HEK293 (cell line): ENCODE measurements around the gene HSD17B14.

Source experiments
- CTCF ChIA-PET: fragments of 350-600 bp; formaldehyde crosslinking; extraction: SDS; loops from one replicate; lab custom pipeline; 2021; ENCODE audit warnings: antibody characterized with exemption; lab: Yijun Ruan, JAX
- POLR2A ChIA-PET: fragments of 300-600 bp; formaldehyde crosslinking; extraction: SDS; loops from one replicate; lab custom pipeline; 2020; ENCODE audit warnings: antibody characterized with exemption, inconsistent platforms; lab: Yijun Ruan, JAX
- H3K27ac ChIP-seq: fragments of 200-500 bp; sonication (Bioruptor generic); 2 replicates; pipeline ENCODE4 v1.5.1; 2014; ENCODE audit warnings: low read depth, low read length, control low read depth, inconsistent platforms; ENCODE audit errors: extremely low read depth
- H3K36me3 ChIP-seq, 2 experiments: fragments of 200-500 bp in 1 of 2; sonication (Bioruptor generic) in 1 of 2; 1 replicate in 1 of 2; 2 replicates in 1 of 2; pipeline ENCODE4 v1.5.1; 2014 to 2017; ENCODE audit warnings: inconsistent platforms in 2 of 2, low read length in 2 of 2; ENCODE audit not compliant: control insufficient read depth in 2 of 2, insufficient read depth in 1 of 2
- H3K4me1 ChIP-seq: fragments of 200-500 bp; sonication (Bioruptor generic); 2 replicates; pipeline ENCODE4 v1.5.1; 2014; ENCODE audit warnings: mild to moderate bottlenecking, low read length, inconsistent platforms; ENCODE audit not compliant: control insufficient read depth, insufficient read depth
- H3K4me3 ChIP-seq: 2 replicates; pipeline ENCODE4 v1.5.1; 2011; ENCODE audit warnings: low read depth, mild to moderate bottlenecking, control low read depth, low read length, moderate library complexity
- H3K9me3 ChIP-seq: fragments of 200-500 bp; sonication (Bioruptor generic); 2 replicates; pipeline ENCODE4 v1.5.1; 2014; ENCODE audit warnings: low read depth, low read length, inconsistent platforms; ENCODE audit not compliant: control insufficient read depth, insufficient read depth
- GLIS1 ChIP-seq: fragments of 450-650 bp; formaldehyde crosslinking; IDR thresholded peaks from 2 replicates; pipeline ENCODE4 v1.5.1; 2016; ENCODE audit warnings: missing biosample characterization, missing genetic modification characterization
- IKZF3 ChIP-seq: fragments of 450-650 bp; IDR thresholded peaks from 2 replicates; pipeline ENCODE4 v1.5.0; 2018; ENCODE audit warnings: missing biosample characterization, mild to moderate bottlenecking, missing genetic modification characterization, moderate library complexity
- KLF1 ChIP-seq: fragments of 450-650 bp; formaldehyde crosslinking; IDR thresholded peaks from 2 replicates; pipeline ENCODE4 v1.5.1; 2016; ENCODE audit warnings: missing biosample characterization, missing genetic modification characterization
- MYNN ChIP-seq: fragments of 450-650 bp; formaldehyde crosslinking; IDR thresholded peaks from 2 replicates; pipeline ENCODE4 v1.5.1; 2016; ENCODE audit warnings: missing biosample characterization, missing genetic modification characterization, borderline replicate concordance
- PRDM2 ChIP-seq: fragments of 450-650 bp; formaldehyde crosslinking; IDR thresholded peaks from 2 replicates; pipeline ENCODE4 v1.5.1; 2016; ENCODE audit warnings: missing biosample characterization, missing genetic modification characterization, borderline replicate concordance
- ZFP41 ChIP-seq: fragments of 450-650 bp; formaldehyde crosslinking; IDR thresholded peaks from 2 replicates; pipeline ENCODE4 v1.5.1; 2016; ENCODE audit warnings: missing biosample characterization, missing genetic modification characterization, borderline replicate concordance
- ZFP69B ChIP-seq: fragments of 450-650 bp; formaldehyde crosslinking; IDR thresholded peaks from 2 replicates; pipeline ENCODE4 v1.5.1; 2016; ENCODE audit warnings: missing biosample characterization, missing genetic modification characterization
- ZNF112 ChIP-seq: fragments of 450-650 bp; formaldehyde crosslinking; IDR thresholded peaks from 2 replicates; pipeline ENCODE4 v1.5.0; 2017; ENCODE audit warnings: missing biosample characterization, missing genetic modification characterization
- ZNF23 ChIP-seq: fragments of 450-650 bp; formaldehyde crosslinking; IDR thresholded peaks from 2 replicates; pipeline ENCODE4 v1.5.1; 2016; ENCODE audit warnings: missing biosample characterization, missing genetic modification characterization, borderline replicate concordance
- ZNF24 ChIP-seq: fragments of 450-650 bp; formaldehyde crosslinking; IDR thresholded peaks from 2 replicates; pipeline ENCODE4 v1.5.1; 2016; ENCODE audit warnings: missing biosample characterization, missing genetic modification characterization
- ZNF311 ChIP-seq: fragments of 450-650 bp; formaldehyde crosslinking; IDR thresholded peaks from 2 replicates; pipeline ENCODE4 v1.5.1; 2017; ENCODE audit warnings: missing biosample characterization, missing genetic modification characterization, borderline replicate concordance
- ZNF521 ChIP-seq: fragments of 450-650 bp; formaldehyde crosslinking; IDR thresholded peaks from 2 replicates; pipeline ENCODE4 v1.5.1; 2017; ENCODE audit warnings: missing biosample characterization, mild to moderate bottlenecking, missing genetic modification characterization
- ZNF544 ChIP-seq: fragments of 450-650 bp; formaldehyde crosslinking; IDR thresholded peaks from 2 replicates; pipeline ENCODE4 v1.5.0; 2017; ENCODE audit warnings: missing biosample characterization, missing genetic modification characterization
- ZNF624 ChIP-seq: fragments of 450-650 bp; formaldehyde crosslinking; IDR thresholded peaks from 2 replicates; pipeline ENCODE4 v1.5.1; 2017; ENCODE audit warnings: missing biosample characterization, missing genetic modification characterization
- ZNF777 ChIP-seq: fragments of 450-650 bp; formaldehyde crosslinking; IDR thresholded peaks from 2 replicates; pipeline ENCODE4 v1.5.1; 2017; ENCODE audit warnings: missing biosample characterization, missing genetic modification characterization, borderline replicate concordance
- ZNF785 ChIP-seq: fragments of 450-650 bp; formaldehyde crosslinking; IDR thresholded peaks from 2 replicates; pipeline ENCODE4 v1.5.1; 2016; ENCODE audit warnings: missing biosample characterization, missing genetic modification characterization
- TF ChIP-seq, protein P1 (sequence below): fragments of 450-650 bp; formaldehyde crosslinking; IDR thresholded peaks from 2 replicates; pipeline ENCODE4 v1.5.1; 2016; ENCODE audit warnings: missing biosample characterization, missing genetic modification characterization
- TF ChIP-seq, protein P2 (sequence below): fragments of 450-650 bp; formaldehyde crosslinking; IDR thresholded peaks from 2 replicates; pipeline ENCODE4 v1.5.1; 2016; ENCODE audit warnings: missing biosample characterization, missing genetic modification characterization
- TF ChIP-seq, protein P3 (sequence below): fragments of 450-650 bp; formaldehyde crosslinking; IDR thresholded peaks from 2 replicates; pipeline ENCODE4 v1.5.1; 2016; ENCODE audit warnings: missing biosample characterization, missing genetic modification characterization
- TF ChIP-seq, protein P4 (sequence below): fragments of 450-650 bp; formaldehyde crosslinking; IDR thresholded peaks from 2 replicates; pipeline ENCODE4 v1.5.1; 2016; ENCODE audit warnings: missing biosample characterization, missing genetic modification characterization
- TF ChIP-seq, protein P5 (sequence below): fragments of 450-650 bp; formaldehyde crosslinking; IDR thresholded peaks from 2 replicates; pipeline ENCODE4; 2016; ENCODE audit warnings: missing biosample characterization, missing genetic modification characterization
- TF ChIP-seq, protein P6 (sequence below): fragments of 450-650 bp; formaldehyde crosslinking; IDR thresholded peaks from 2 replicates; pipeline ENCODE4 v1.5.1; 2017; ENCODE audit warnings: missing biosample characterization, missing genetic modification characterization

The HSD17B14 gene

GRCh38 chr19:48822514-48822913 lies 13.8 kb downstream of the HSD17B14 start (continued):
- TF ChIP-seq ZNF785 (tag by site-specific recombination) (0 out of 2 replicates have a peak, but pooled peaks have one; percentile 65), KLF1 (0 out of 2 replicates have a peak, but pooled peaks have one; percentile 4), ZNF311 (tag by site-specific recombination) (peak; percentile 80), ZNF521 (tag by site-specific recombination) (peak; percentile 26; the same call in 1 of the 2 replicates)
- TF ChIP-seq, protein P1, sequence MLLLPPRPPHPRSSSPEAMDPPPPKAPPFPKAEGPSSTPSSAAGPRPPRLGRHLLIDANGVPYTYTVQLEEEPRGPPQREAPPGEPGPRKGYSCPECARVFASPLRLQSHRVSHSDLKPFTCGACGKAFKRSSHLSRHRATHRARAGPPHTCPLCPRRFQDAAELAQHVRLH (tag by site-specific recombination): 0 out of 2 replicates have a peak, but pooled peaks have one; percentile 8
- TF ChIP-seq, protein P2, sequence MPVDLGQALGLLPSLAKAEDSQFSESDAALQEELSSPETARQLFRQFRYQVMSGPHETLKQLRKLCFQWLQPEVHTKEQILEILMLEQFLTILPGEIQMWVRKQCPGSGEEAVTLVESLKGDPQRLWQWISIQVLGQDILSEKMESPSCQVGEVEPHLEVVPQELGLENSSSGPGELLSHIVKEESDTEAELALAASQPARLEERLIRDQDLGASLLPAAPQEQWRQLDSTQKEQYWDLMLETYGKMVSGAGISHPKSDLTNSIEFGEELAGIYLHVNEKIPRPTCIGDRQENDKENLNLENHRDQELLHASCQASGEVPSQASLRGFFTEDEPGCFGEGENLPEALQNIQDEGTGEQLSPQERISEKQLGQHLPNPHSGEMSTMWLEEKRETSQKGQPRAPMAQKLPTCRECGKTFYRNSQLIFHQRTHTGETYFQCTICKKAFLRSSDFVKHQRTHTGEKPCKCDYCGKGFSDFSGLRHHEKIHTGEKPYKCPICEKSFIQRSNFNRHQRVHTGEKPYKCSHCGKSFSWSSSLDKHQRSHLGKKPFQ (tag by site-specific recombination): no peak
- TF ChIP-seq, all 188 proteins: peak for 19

DNA sequence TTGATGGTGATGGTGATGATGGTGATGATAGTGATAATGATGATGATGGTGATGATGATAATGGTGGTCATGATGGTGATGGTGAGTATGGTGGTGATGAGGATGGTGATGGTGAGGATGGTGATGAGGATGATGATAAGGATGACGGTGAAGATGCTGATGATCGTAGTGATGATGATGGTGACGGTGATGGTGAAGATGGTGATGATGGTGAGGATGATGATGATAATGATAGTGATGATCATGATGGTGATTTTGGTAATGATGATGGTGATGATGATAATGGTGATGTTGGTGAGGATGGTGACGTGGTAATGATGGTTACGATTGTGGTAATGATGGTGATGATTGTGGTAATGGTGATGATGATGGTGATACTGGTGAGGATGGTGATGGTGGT lies 14.7 kb downstream of the HSD17B14 start:
- Histone ChIP-seq H3K36me3 (peaks cover 0 to 4% of the 10 kb centered on the region in 2 experiments; a peak in 2 of 3 replicates), H3K4me1 (peaks cover 4% of the 10 kb centered on the region; the same call in 1 of the 2 replicates), H3K4me3 (no peak overlapping the region), H3K27ac (no peak overlapping the region), H3K9me3 (no peaks in the 10 kb centered on the region)
- CTCF ChIA-PET: interaction anchor here (0.6 to 1.6 kb wide), 6 partner anchors 25 to 479 kb away, joined by 3 to 4 read pairs (median 3); no protein-coding TSS in a partner anchor
- POLR2A ChIA-PET: no interaction called here
- TF ChIP-seq MYNN (tag by site-specific recombination) (no peak), ZNF24 (tag by site-specific recombination) (no peak), ZNF521 (tag by site-specific recombination) (peak; percentile 43; the same call in 1 of the 2 replicates), ZNF785 (tag by site-specific recombination) (0 out of 2 replicates have a peak, but pooled peaks have one; percentile 29), ZFP41 (0 out of 2 replicates have a peak, but pooled peaks have one; percentile 48), PRDM2 (tag by site-specific recombination) (no peak), ZNF112 (tag by site-specific recombination) (no peak), ZNF23 (tag by site-specific recombination) (no peak), IKZF3 (tag by site-specific recombination) (no peak), ZNF624 (tag by site-specific recombination) (no peak), GLIS1 (tag by site-specific recombination) (no peak), ZNF777 (tag by site-specific recombination) (0 out of 2 replicates have a peak, but pooled peaks have one; percentile 19), ZNF544 (tag by site-specific recombination) (peak; percentile 22; the same call in 1 of the 2 replicates), ZFP69B (tag by site-specific recombination) (no peak)
- TF ChIP-seq, protein P3, sequence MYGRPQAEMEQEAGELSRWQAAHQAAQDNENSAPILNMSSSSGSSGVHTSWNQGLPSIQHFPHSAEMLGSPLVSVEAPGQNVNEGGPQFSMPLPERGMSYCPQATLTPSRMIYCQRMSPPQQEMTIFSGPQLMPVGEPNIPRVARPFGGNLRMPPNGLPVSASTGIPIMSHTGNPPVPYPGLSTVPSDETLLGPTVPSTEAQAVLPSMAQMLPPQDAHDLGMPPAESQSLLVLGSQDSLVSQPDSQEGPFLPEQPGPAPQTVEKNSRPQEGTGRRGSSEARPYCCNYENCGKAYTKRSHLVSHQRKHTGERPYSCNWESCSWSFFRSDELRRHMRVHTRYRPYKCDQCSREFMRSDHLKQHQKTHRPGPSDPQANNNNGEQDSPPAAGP: no peak
- TF ChIP-seq, protein P4, sequence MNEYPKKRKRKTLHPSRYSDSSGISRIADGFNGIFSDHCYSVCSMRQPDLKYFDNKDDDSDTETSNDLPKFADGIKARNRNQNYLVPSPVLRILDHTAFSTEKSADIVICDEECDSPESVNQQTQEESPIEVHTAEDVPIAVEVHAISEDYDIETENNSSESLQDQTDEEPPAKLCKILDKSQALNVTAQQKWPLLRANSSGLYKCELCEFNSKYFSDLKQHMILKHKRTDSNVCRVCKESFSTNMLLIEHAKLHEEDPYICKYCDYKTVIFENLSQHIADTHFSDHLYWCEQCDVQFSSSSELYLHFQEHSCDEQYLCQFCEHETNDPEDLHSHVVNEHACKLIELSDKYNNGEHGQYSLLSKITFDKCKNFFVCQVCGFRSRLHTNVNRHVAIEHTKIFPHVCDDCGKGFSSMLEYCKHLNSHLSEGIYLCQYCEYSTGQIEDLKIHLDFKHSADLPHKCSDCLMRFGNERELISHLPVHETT: no peak
- TF ChIP-seq, protein P5, sequence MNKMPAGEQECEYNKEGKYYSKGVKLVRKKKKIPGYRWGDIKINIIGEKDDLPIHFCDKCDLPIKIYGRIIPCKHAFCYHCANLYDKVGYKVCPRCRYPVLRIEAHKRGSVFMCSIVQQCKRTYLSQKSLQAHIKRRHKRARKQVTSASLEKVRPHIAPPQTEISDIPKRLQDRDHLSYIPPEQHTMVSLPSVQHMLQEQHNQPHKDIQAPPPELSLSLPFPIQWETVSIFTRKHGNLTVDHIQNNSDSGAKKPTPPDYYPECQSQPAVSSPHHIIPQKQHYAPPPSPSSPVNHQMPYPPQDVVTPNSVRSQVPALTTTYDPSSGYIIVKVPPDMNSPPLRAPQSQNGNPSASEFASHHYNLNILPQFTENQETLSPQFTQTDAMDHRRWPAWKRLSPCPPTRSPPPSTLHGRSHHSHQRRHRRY (tag by site-specific recombination): no peak
- TF ChIP-seq, protein P6, sequence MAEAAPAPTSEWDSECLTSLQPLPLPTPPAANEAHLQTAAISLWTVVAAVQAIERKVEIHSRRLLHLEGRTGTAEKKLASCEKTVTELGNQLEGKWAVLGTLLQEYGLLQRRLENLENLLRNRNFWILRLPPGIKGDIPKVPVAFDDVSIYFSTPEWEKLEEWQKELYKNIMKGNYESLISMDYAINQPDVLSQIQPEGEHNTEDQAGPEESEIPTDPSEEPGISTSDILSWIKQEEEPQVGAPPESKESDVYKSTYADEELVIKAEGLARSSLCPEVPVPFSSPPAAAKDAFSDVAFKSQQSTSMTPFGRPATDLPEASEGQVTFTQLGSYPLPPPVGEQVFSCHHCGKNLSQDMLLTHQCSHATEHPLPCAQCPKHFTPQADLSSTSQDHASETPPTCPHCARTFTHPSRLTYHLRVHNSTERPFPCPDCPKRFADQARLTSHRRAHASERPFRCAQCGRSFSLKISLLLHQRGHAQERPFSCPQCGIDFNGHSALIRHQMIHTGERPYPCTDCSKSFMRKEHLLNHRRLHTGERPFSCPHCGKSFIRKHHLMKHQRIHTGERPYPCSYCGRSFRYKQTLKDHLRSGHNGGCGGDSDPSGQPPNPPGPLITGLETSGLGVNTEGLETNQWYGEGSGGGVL: peak; percentile 15; the same call in 1 of the 2 replicates
